ENCODE measurements around the gene PFKP.

The PFKP gene

GRCh38 chr10:3067118-3067858 is at the start of gene PFKP:
Gene PFKP (plus strand): TSS chr10:3067548. CDS start chr10:3067596, 48 bp downstream.
- peak; percentile 42 for DNase-seq

DNA sequence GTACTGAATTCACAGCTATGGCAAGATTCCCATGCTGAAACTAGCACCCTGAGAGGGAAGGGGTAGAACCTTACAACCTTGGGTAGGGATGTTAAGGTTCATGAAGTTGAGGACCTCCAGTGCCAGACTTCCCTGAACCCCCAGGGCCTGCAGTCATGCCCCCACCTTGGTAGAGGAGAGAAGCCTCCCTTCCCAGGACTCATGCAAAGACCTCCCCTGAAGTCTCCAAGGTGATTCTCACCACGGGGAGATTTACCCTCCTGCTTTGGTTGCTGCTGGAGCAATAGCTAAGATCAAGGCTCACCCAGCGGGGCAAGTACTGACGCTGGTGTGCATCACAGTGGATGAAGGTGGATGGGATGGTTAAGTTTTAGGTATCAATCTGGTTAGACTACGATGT is 49.1 kb upstream of the PFKP start:
- DNase-seq = no peak

DNA sequence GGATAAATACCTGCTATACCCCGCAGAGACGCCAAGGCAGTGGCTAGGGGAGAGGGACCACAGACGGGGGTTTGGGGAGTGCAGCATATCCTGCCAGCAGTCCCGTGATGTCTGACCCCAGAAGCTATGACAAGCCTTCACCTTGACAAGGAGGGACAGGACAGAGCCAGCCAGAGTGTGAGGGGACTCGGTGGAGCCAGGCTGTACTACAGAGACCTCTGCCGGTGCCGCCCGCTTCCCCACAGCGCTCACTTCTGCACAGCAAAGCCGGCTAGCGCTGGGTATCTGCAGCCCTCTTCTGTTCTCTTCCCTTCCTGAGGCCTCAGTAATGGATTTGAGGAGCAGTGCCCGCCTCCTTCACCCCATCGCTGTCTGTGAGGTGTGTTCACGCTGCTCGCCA is 47.0 kb upstream of the PFKP start:
- DNase-seq = no peak

DNA sequence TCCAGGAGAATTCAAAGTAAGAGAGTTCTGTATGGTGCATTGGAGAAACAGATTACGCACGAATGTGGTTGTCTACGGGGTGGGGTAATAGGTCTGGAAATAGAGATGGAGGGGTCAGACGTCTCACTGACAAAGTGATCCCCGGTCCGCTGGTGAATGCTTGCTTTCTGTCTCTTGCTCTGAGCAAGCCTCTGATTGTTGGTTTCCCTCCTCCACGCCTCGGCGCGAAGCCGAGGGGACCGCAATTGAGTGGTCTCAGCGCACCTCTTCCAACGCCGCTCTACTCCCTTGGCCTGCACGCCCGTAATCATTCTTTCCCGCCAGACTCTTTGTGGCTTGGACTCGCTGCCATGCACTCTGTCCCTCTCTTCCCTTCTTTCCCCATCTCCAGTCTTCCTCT is 46.5 kb upstream of the PFKP start:
- DNase-seq = no peak

DNA sequence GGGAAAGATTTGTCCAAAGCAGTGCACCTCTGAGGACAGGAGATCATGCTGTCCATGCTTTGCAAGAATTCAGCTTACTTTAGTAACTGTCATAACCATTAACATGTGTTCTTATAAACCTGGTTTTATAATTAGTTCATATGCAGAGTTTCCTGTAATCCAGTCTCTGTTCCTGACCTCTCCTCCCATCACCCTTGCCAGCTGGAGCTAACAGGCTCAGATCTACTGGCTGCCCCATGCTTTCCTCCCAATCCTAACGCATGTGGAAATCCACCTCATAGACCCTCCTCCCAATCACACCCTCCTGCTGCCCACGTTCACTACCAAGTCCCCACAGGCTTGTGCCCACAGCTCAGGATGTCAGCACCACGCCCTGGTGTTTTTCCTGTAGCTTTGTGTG is 45.3 kb upstream of the PFKP start:
- DNase-seq = no peak

GRCh38 chr10:3023892-3024291 is 43.5 kb upstream of the PFKP start:
- no peak for DNase-seq

DNA sequence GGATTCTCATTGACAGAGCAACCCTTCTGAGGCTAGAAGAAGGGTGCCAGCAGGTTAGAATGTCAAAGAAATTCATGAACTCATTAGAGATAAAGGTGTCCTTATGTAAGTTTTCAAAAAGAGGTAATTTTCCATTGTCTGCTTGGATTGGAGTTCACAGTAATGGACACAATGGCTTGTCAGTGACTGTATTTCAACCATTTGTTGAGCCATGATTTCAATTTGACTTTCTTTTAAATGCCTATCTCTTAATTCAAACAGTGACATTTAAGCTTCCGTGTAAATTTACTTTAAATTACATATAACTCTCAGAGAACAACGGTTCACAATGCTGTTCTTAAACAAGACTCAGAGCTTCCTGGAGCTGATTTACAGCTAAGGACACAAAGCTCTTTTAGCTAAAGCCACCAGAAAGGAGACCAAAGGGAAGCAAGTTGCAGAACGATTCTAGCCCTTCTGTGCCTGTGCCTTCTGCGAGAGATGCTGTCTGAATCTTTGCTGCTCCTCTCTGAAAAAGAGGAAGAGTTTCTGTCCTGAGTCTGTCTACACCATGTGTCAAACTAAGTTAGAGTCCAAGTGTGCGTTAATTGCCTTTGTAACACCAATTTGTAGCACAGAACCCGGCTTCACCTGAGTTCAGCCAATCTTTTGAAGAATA is 42.2 kb upstream of the PFKP start:
- no peak for DNase-seq

DNA sequence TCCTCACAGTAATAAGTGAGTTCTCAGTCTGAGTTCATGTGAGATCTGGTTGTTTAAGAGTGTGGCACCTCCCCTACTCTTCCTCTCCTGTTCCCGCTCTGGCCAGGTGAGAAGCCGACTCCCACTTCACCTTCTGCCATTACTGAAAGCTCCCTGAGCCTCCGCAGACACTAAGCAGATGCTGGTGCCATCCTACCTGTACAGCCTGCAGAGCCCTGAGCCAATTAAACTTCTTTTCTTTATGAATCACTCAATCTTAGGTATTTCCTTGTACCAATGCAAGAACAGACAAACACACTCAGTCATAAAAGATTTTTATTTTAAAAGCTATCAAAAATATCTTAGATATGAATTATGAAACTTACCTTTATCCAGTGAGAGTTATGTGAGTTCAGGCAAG is 39.5 kb upstream of the PFKP start:
- no peak for DNase-seq

DNA sequence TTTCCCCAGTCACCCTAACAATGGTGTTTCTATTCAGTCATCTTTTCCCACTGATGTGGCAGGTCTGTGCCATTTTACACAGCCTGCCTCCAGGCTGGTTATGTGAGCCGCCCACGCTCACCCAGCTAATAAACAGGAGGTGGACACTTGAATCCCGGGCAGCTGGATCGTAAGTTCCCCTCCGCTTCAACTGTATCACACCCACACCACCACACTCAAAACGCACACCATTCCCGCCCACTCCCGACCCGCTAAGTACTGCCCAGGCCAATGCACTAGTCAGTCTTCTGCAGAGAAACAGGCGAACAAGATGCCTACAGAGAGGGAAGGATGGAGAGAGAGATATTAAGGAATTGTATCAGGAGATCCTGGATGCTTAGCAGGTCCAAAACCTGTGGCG is 38.9 kb upstream of the PFKP start:
- DNase-seq = no peak

DNA sequence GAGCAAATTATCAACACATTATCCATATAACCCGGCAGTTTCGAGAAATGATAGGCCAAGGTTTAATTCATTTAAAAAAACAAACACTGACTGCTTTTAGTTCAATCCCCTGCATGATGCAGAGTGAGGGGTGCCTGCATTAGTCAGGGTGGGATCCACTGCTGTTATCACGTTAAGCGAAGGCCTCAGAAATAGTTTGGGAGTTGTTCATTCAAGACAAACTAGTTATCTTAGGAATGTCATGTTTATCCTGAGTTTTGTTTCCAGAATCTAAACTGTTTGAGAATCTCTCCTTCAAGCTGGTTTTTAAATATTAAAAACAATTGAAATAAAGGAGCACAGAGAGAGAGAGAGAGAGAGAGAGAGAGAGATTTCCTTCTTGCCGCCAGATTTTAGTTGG is 36.6 kb upstream of the PFKP start:
- no peak for DNase-seq

DNA sequence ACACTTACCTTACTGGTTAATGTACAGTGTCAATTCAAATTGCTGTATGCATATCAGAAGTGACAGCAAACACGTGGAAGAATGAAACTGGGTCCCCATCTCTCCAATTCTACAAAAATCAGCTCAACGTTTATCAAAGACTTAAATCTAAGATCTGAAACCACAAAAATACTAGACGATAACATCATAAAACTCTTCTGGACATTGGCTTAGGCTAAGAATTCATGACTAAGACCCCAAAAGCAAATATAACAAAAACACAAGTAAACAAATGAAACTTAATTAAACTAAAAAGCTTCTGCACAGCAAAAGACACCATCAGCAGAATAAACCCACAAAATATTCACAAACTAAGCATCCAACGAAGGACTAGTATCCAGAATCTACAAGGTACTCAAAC is 35.9 kb upstream of the PFKP start:
- no peak for DNase-seq

GRCh38 chr10:3033925-3034324 is 33.4 kb upstream of the PFKP start:
- DNase-seq = no peak

DNA sequence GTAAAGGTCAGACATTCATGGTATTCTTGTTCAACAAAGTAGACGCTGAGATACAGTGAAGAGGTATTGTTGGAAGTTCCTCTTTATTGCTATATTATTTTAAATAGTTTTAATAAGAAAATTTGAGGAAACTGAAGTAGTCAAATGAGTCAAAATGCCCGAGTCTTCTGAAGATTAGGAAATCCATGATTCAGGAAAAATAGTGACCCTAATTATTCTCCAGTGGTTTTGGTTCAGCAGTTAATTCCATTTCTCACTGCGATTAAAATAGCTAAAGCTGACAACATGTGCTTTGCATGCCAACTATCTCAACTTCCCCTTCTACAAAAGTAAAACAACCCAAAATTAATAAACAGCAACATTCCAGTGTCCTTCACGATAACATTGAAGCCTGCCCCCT is 32.7 kb upstream of the PFKP start:
- no peak for DNase-seq

DNA sequence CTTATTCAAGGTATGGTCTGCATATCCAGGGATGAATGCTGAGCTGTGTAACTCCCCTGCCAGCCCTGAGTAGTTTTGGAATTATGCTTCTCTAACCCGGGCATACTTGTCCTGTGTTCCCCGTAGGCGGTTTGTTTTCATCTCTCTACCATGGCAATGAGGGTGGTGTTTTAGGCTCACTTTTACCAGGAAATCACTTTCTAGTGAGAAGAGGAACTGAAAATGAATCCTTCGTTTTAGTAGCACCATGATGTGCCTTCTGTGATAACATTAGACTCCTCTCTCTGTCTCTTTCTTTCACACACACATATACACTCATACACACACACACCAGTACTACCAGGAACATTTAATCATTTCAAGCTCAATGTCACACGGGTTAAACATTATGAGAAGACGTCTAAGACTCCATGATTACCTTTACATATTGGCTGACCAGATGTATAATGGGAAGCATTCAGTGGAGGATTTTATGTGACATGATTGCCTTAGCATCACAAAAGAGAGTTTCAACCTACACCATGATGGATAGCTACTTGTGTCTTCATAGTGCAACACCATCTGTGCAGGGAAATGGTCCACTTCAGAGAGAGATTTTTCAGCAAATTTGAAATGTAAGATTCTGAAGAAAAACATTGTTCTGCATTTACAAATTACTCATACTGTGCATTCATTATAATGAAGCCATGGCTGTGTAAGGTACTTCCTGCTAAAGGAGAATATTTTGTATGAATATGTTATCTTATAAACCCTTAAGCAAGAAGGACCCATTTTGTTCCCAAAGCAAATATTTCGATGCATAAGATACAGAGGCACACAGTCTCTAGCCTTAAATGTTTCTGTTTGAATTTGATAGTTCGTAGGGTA is 31.0 kb upstream of the PFKP start:
- DNase-seq = peak; percentile 9

GRCh38 chr10:3037182-3037581 is 30.2 kb upstream of the PFKP start:
- no peak for DNase-seq

- no peak for DNase-seq
These were observed 27.3 kb upstream of the PFKP start for GRCh38 chr10:3040069-3040468.

GRCh38 chr10:3042589-3042988 is 24.8 kb upstream of the PFKP start:
- no peak for DNase-seq

DNA sequence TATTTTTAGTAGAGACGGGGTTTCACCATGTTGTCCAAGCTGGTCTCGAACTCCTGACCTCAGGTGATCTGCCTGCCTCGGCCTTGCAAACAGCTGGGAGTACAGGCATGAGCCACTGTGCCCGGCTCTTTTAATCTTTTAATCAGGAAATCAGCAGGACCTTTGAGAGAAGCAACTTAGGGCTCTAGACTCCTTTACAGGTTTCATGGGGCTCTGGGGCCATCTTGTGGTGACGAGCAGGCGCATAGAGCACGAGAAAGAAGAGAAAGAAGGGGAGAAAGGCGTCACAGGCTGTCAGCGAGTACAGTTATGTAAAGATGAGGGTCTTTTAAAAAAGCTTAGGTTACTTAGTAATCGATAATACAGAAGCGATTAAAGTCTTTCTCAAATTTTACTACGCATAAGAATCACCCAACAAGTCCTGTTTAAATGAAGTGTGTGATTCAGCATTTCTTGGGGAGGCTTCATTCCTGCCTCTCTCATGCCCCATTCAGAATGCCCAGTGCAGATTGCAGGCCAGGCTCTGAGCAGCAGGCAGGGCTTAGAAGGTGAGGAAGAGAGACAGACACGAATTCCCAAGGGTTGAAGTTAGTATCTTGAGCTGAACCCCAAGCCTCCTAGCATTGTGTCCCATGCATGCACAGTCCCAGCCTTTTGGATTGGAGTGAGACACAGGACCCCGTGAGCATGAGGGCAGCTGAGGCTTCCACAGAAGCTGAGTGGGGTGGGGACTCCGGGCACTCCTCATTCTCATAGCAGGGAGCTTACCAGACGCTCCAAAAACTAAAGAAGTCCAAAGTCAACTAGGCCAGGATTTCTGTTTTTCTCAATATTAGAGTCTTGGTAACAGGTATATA is 23.6 kb upstream of the PFKP start:
- peak; percentile 39 for DNase-seq

DNA sequence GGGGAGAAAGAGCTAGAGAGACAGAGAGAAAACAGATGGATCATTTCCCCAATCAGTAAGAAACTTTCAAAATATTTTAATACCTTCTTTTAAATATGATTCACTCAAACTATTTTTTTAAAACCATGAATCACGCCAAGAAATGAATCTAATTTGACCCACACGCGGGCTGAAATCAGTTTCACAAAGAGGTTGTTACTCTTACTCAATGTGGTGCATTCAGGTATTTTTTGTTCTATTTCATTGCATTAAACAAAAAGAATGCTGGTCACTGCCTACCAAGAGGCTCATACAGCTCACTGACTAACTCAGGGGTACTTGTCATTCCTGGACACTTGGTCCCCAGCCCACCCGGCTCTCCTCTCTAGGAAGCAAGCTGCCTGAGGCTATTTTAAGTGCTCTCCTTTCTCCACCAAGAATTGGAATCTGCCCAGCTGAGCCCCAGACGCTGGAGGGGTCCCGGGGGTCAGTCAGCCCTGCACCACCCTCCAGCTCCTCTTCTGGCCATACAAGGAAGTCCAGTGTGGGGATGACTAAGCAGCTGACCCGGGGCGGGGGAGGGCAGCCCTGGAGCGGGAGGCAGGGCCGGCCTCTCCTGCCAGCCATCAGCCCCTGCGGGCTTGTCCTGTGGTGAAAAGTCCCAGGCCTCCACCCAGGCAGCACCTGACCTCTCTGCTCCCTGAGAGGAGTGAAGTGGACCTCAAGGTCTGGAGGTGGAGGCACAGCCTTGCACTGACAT is 21.7 kb upstream of the PFKP start:
- no peak for DNase-seq

- no peak for DNase-seq
These were observed 21.1 kb upstream of the PFKP start for GRCh38 chr10:3046210-3046779.

GRCh38 chr10:3046981-3047547 is 20.3 kb upstream of the PFKP start:
- DNase-seq = no peak
